ENCODE results near the gene CLK2.

GRCh38 chr1:155278689-155279160 is 5.4 kb upstream of the CLK2 start:
- TF ChIP-seq SKIL (CRISPR knock-in tag; IDR thresholded peaks at IDR 0.05; ENCODE audit: borderline replicate concordance) = no peak
- TF ChIP-seq, protein P1, sequence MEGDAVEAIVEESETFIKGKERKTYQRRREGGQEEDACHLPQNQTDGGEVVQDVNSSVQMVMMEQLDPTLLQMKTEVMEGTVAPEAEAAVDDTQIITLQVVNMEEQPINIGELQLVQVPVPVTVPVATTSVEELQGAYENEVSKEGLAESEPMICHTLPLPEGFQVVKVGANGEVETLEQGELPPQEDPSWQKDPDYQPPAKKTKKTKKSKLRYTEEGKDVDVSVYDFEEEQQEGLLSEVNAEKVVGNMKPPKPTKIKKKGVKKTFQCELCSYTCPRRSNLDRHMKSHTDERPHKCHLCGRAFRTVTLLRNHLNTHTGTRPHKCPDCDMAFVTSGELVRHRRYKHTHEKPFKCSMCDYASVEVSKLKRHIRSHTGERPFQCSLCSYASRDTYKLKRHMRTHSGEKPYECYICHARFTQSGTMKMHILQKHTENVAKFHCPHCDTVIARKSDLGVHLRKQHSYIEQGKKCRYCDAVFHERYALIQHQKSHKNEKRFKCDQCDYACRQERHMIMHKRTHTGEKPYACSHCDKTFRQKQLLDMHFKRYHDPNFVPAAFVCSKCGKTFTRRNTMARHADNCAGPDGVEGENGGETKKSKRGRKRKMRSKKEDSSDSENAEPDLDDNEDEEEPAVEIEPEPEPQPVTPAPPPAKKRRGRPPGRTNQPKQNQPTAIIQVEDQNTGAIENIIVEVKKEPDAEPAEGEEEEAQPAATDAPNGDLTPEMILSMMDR (CRISPR knock-in tag; IDR thresholded peaks at IDR 0.05) = no peak
- TF ChIP-seq ZNF670 (CRISPR knock-in tag; IDR thresholded peaks at IDR 0.05; ENCODE audit: borderline replicate concordance) = no peak
- TF ChIP-seq CREB1 (IDR thresholded peaks at IDR 0.05) = no peak
- TF ChIP-seq CREB1 (CRISPR knock-in tag; IDR thresholded peaks at IDR 0.05) = no peak
- no peak for TF ChIP-seq ARHGAP35 (CRISPR knock-in tag; IDR thresholded peaks at IDR 0.05; ENCODE audit: borderline replicate concordance)
- no peak for TF ChIP-seq NCOA2 (CRISPR knock-in tag; IDR thresholded peaks at IDR 0.05)
- no peak for TF ChIP-seq RELA (CRISPR knock-in tag; IDR thresholded peaks at IDR 0.05)
- TF ChIP-seq MBNL3 (CRISPR knock-in tag; conservative IDR thresholded peaks at IDR 0.05) = no peak
- TF ChIP-seq, protein P2, sequence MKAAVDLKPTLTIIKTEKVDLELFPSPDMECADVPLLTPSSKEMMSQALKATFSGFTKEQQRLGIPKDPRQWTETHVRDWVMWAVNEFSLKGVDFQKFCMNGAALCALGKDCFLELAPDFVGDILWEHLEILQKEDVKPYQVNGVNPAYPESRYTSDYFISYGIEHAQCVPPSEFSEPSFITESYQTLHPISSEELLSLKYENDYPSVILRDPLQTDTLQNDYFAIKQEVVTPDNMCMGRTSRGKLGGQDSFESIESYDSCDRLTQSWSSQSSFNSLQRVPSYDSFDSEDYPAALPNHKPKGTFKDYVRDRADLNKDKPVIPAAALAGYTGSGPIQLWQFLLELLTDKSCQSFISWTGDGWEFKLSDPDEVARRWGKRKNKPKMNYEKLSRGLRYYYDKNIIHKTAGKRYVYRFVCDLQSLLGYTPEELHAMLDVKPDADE (CRISPR knock-in tag; IDR thresholded peaks at IDR 0.05) = no peak
- no peak for TF ChIP-seq POLR2AphosphoS5 (IDR thresholded peaks at IDR 0.05; ENCODE audit: low read depth, low read length)
- TF ChIP-seq, protein P3, sequence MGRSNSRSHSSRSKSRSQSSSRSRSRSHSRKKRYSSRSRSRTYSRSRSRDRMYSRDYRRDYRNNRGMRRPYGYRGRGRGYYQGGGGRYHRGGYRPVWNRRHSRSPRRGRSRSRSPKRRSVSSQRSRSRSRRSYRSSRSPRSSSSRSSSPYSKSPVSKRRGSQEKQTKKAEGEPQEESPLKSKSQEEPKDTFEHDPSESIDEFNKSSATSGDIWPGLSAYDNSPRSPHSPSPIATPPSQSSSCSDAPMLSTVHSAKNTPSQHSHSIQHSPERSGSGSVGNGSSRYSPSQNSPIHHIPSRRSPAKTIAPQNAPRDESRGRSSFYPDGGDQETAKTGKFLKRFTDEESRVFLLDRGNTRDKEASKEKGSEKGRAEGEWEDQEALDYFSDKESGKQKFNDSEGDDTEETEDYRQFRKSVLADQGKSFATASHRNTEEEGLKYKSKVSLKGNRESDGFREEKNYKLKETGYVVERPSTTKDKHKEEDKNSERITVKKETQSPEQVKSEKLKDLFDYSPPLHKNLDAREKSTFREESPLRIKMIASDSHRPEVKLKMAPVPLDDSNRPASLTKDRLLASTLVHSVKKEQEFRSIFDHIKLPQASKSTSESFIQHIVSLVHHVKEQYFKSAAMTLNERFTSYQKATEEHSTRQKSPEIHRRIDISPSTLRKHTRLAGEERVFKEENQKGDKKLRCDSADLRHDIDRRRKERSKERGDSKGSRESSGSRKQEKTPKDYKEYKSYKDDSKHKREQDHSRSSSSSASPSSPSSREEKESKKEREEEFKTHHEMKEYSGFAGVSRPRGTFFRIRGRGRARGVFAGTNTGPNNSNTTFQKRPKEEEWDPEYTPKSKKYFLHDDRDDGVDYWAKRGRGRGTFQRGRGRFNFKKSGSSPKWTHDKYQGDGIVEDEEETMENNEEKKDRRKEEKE (IDR thresholded peaks at IDR 0.05) = no peak
- no peak for TF ChIP-seq POLR2A (IDR thresholded peaks at IDR 0.05; ENCODE audit: insufficient read depth in 1 of 2, low read depth in 2 of 2, low read length in 2 of 2)

Measured in HepG2 (cell line).